Camera-type eye (tissue), 1 donor: Measurements from ENCODE around the gene OCRL. TPM values are rescaled to one million over a fixed set of nuclear protein-coding genes. Genes with fewer than 3 reads are reported as not detected.

Experiments used
- total RNA-seq: library from RNA; depleted of rRNA; stranded (reverse); fragments of >200 nt; gene quantifications from one replicate; pipeline ENCODE4 v1.2.3, GENCODE V29; 2014

The OCRL gene
- 30.7 TPM for total RNA-seq

DNA sequence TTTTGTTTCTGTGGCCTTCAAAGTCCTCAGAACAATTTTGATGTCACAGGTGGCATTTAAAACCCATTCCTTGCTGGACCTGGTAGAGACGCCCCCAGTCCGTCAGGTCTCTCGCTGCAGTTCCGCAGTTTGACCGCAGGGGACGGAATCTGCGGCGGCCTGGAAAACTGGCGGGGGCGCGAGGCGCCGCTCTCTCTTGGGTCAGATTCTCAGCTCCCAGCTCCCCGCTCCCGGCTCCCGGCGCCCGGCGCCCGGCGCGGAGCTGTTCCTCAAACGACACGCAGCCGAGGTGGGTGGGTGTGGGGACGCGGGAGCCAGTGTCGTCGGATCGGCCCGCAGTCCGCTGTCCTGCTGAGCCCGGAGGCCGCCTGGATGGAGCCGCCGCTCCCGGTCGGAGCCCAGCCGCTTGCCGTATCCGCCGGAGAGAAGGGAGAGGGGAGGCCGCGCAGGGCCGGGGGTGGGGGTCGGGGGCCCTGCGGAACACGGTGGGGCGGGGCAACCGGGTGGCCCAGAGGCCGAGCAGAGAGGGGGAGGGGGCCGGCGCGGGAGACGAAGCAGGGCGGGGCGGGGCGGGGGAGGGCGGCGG is at the start of gene OCRL:
TSS of gene OCRL (plus strand) at position 192 of the 586 bp plus-strand sequence. CDS start at position 373, 181 bp downstream.

DNA sequence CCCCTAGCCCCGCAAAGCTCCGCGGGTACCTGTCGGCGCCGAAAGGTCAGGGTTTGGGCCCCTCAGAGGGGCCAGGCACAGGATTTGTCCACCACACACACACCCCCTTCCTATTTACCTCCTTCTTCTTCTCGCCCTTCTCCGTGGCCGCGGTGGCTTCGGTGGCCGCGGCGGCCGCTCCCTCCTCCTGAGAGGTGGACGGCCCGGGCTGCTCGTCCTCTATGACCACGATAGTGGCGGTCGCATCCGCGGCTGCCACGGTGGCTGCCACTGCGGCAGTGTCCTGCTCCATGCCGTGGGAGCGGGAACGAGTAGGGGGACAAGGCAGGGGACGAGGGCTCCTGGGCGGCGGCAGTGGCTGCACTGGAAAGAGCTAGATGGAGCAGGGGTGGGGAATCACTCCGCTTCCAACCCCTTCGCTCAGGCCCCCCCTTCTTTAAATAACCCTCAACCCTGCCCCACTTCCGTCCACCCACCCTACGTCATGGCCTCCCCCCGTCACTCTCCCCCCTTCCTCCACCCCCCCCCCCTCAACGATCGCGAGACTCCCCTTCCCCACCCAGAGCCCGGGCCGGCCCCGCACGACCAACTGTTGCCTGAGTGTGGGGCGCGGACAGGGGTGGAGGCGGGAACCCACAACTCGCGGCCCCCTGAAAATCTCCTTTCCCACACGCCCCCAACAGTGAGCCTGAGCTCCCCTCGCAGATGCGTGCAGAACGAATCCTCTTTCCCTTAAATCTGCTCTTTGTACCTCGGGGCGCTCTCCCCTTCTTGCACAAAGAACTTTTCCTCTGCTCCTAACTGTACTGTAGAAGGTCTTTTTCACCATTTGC is 16.8 kb upstream of the OCRL start, which contains the start of gene SMARCA1:
TSS of gene SMARCA1 (minus strand) at position 412 of the 833 bp plus-strand sequence. CDS start at position 292, 120 bp downstream.

Other genes starting within 250 kb of the OCRL start
- gene SMARCA1, start 16.8 kb upstream of the OCRL start, total RNA-seq = 89.6 TPM
- gene APLN, start 114.7 kb downstream of the OCRL start, total RNA-seq = 2.8 TPM
- 2.7 TPM for gene XPNPEP2, start 198.7 kb downstream of the OCRL start, total RNA-seq
- 1.4 TPM for gene SASH3, start 239.7 kb downstream of the OCRL start, total RNA-seq